KG1 (cell line): ENCODE results near the gene SPANXN4.

Experiments used
- DNase-seq: peaks from one replicate; lab custom pipeline; 2025; lab: John Stamatoyannopoulos, UW

The SPANXN4 gene

GRCh38 chrX:143025628-143026027, at the start of gene SPANXN4:
TSS of gene SPANXN4 (plus strand) at chrX:143025928. CDS start at chrX:143026015, 87 bp downstream.
- DNase-seq: no peak

- no peak for DNase-seq
Observed at GRCh38 chrX:142977128-142977914, 48.4 kb upstream of the SPANXN4 start.

- DNase-seq: no peak
Observed at GRCh38 chrX:142978130-142978684, 47.5 kb upstream of the SPANXN4 start.

- DNase-seq: no peak
Observed at GRCh38 chrX:142982679-142983078, 43.0 kb upstream of the SPANXN4 start.

GRCh38 chrX:142994988-142995387, 30.7 kb upstream of the SPANXN4 start:
- DNase-seq: no peak

GRCh38 chrX:142998447-142999198, 27.1 kb upstream of the SPANXN4 start:
- no peak for DNase-seq

- no peak for DNase-seq
Observed at GRCh38 chrX:142999199-142999701, 26.5 kb upstream of the SPANXN4 start.

- DNase-seq: no peak
Observed at GRCh38 chrX:143002206-143002605, 23.5 kb upstream of the SPANXN4 start.

GRCh38 chrX:143017272-143017671, 8.5 kb upstream of the SPANXN4 start:
- DNase-seq: no peak

GRCh38 chrX:143027275-143027674, 1.5 kb downstream of the SPANXN4 start:
- DNase-seq: no peak

- DNase-seq: no peak
Observed at GRCh38 chrX:143047511-143047910, 21.8 kb downstream of the SPANXN4 start.

- no peak for DNase-seq
Observed at GRCh38 chrX:143058120-143058519, 32.4 kb downstream of the SPANXN4 start.

GRCh38 chrX:143081231-143081630, 55.5 kb downstream of the SPANXN4 start:
- DNase-seq: no peak

GRCh38 chrX:143082537-143082936, 56.8 kb downstream of the SPANXN4 start:
- no peak for DNase-seq
